Prostate gland (tissue), 2 donors: ENCODE results near the gene ZNF710. TPM values are rescaled to one million over a fixed set of nuclear protein-coding genes. Genes with fewer than 3 reads are reported as not detected.

Source experiments
- DNase-seq: peaks from one replicate; pipeline ENCODE4 v3.0.0-alpha.2; 2019; ENCODE audit warnings: low spot score
- H3K27ac ChIP-seq, 2 donors: fragments of 200-600 bp; sonication (generic); 2 replicates each; pipeline ENCODE4 v1.5.1; 2017 to 2019
- H3K27me3 ChIP-seq: fragments of 200-600 bp; sonication (generic); replicated peaks from 2 replicates; pipeline ENCODE4 v1.5.1; 2019; ENCODE audit not compliant: insufficient read depth
- H3K36me3 ChIP-seq, 2 donors: fragments of 200-600 bp; sonication (generic); 1 replicate in 1 of 2; 2 replicates in 1 of 2; pipeline versions ENCODE4 v1.5.1 to v1.8.1; 2017 to 2019
- H3K4me1 ChIP-seq: fragments of 200-600 bp; sonication (generic); replicated peaks from 2 replicates; pipeline ENCODE4 v1.5.1; 2019
- H3K4me3 ChIP-seq, 2 donors: fragments of 200-600 bp; sonication (generic); 2 replicates each; pipeline ENCODE4 v1.5.1; 2017 to 2019
- H3K9me3 ChIP-seq: fragments of 200-600 bp; sonication (generic); 2 replicates; pipeline ENCODE4 v1.5.1; 2017
- POLR2A ChIP-seq: fragments of 450-650 bp; IDR thresholded peaks from one replicate; pipeline ENCODE4 v1.6.1; 2016; ENCODE audit warnings: antibody characterized with exemption, mild to moderate bottlenecking
- POLR2AphosphoS5 ChIP-seq: sonication (generic); formaldehyde crosslinking; IDR thresholded peaks from one replicate; pipeline ENCODE4 v1.6.1; 2017; ENCODE audit warnings: antibody characterized with exemption
- WGBS: methylation state at CpG from one replicate; pipeline ENCODE4 v1.1.5; 2018; 5-methylcytosine and 5-hydroxymethylcytosine counted together
- intact Hi-C: fragments of 100-400 bp; cut with DNase I; formaldehyde crosslinking; loops from one replicate; pipeline ENCODE4 v1.14.2; 2022
- total RNA-seq, 2 donors: library from RNA; depleted of rRNA; stranded (reverse); fragments of >200 nt; gene quantifications; one replicate each; pipeline ENCODE4 v1.1.0, GENCODE V29; 2016
- TF ChIP-seq, protein P1 (sequence below), 4 experiments: fragments of 200-600 bp in 2 of 4; fragments of 450-650 bp in 2 of 4; sonication (generic) in 2 of 4; IDR thresholded peaks; 1 replicate in 3 of 4; 2 replicates in 1 of 4; pipeline ENCODE4 v1.5.1; 2016 to 2019; ENCODE audit warnings: antibody characterized with exemption in 4 of 4, mild to moderate bottlenecking in 2 of 4, moderate library complexity in 2 of 4

ZNF710 gene
- total RNA-seq, 2 donors from 2014 or later: 13.6 to 18.0 TPM

DNA sequence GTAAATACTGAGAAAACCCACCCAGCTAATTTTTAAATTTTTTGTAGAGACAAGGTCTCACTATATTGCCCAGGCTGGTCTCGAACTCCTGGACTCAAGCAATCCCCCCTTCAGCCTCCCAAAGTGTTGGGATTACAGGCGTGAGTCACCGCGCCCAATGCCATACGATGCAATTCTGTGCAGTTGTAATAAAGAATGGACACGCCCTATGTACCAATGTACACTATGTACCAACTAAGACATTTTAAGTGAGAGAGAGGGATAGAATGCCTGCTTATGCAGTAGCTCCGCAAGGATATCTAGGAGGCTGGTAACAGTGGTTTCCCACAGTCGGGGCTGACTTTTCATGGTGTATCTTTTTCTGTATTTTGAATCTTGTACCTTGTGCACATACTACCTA, 14.6 kb downstream of the ZNF710 start:
- Histone ChIP-seq H3K27ac (no peak overlapping the region), H3K4me3 (no peak overlapping the region), H3K27me3 (no peaks in the 10 kb centered on the region), H3K36me3 (no peaks in the 10 kb centered on the region), H3K4me1 (no peaks in the 10 kb centered on the region), H3K9me3 (no peaks in the 10 kb centered on the region)
- DNase-seq: no peak
- TF ChIP-seq POLR2AphosphoS5 (no peak), POLR2A (no peak)
- intact Hi-C loops: no loop called here
- WGBS: 92% methylated on average over 8 of the region's 8 CpGs

DNA sequence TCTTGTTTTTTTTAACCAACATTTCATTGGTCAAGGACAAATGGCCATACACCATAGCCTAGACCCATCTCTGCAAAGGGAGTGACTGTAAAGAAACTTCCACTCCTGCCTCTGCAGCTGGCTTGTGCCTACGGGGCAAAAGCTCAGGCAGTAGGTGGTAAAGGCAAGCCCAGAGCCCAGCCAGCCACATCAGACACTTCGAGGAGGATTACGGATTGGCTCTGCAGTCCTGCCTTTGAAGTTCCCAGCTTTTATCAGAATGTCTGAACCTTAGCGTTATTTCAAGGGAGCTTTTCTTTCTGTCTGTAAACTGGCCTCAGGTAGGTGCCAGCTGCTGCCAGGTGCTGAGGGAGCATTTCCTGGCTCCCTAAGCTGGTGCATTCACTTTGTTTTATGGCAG, 15.6 kb downstream of the ZNF710 start:
- DNase-seq: no peak
- Histone ChIP-seq H3K4me1 (no peaks in the 10 kb centered on the region), H3K9me3 (no peaks in the 10 kb centered on the region), H3K4me3 (no peak overlapping the region), H3K36me3 (no peaks in the 10 kb centered on the region), H3K27me3 (no peaks in the 10 kb centered on the region), H3K27ac (no peak overlapping the region)
- 49% methylated on average over 4 of the region's 4 CpGs for WGBS
- intact Hi-C loops: no loop called here
- TF ChIP-seq POLR2A: no peak
- TF ChIP-seq POLR2AphosphoS5: no peak
- TF ChIP-seq, protein P1, sequence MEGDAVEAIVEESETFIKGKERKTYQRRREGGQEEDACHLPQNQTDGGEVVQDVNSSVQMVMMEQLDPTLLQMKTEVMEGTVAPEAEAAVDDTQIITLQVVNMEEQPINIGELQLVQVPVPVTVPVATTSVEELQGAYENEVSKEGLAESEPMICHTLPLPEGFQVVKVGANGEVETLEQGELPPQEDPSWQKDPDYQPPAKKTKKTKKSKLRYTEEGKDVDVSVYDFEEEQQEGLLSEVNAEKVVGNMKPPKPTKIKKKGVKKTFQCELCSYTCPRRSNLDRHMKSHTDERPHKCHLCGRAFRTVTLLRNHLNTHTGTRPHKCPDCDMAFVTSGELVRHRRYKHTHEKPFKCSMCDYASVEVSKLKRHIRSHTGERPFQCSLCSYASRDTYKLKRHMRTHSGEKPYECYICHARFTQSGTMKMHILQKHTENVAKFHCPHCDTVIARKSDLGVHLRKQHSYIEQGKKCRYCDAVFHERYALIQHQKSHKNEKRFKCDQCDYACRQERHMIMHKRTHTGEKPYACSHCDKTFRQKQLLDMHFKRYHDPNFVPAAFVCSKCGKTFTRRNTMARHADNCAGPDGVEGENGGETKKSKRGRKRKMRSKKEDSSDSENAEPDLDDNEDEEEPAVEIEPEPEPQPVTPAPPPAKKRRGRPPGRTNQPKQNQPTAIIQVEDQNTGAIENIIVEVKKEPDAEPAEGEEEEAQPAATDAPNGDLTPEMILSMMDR (IDR thresholded peaks at IDR 0.05): no peak

DNA sequence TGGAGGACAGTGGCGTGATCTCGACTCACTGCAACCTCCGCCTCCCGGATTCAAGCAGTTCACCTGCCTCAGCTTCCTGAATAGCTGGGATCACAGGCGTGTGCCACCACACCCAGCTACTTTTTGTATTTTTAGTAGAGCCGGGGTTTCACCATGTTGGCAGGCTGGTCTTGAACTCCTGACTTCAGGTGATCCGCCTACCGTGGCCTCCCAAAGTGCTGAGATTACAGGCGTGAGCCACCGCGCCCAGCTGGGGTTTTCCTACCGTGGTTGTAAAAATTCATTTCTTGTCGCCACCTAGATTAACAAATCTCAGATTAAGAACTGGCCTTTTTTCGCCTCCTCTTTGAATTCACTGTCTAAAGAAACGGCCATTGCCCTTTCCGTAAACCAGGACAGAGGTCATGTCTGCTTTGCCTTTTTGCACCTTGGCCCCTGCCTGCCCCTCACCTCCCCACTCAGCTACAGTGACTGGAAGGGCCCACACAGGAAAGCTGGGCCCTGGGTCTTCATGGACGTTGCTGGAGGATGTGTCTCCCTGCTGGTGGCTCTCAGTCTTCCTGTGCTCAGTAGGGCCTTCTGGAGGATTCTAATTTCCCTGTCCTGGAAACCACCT, 17.2 kb downstream of the ZNF710 start:
- TF ChIP-seq POLR2AphosphoS5 (no peak), POLR2A (no peak)
- TF ChIP-seq, protein P1 (IDR thresholded peaks at IDR 0.05): no peak
- Histone ChIP-seq H3K36me3 (no peaks in the 10 kb centered on the region), H3K27me3 (no peaks in the 10 kb centered on the region), H3K9me3 (no peaks in the 10 kb centered on the region), H3K4me3 (no peak overlapping the region), H3K27ac (no peak overlapping the region), H3K4me1 (no peaks in the 10 kb centered on the region)
- 92% methylated on average over 17 of the region's 17 CpGs for WGBS
- intact Hi-C loops: no loop called here
- no peak for DNase-seq

DNA sequence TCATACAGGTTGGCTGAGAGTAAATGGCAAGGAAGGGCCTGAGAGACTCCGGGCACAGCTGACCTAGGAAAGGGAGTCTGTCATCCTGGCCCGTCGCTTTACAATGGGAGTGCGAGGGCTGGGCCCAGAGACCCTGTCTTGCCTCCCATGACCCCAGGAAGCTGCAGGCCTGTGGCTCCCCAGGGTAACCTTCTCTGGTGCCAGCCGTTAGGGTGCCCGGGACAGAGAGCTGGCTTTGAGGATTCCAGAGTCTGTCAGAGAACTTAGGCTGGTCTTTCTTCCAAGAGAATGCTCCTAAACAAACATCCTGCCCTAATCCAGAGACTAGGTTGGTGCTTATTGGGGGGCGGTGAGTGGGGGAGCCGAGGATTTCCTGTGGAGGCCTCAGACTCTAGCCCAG, 18.5 kb downstream of the ZNF710 start:
- Histone ChIP-seq H3K4me1 (no peaks in the 10 kb centered on the region), H3K27ac (peak overlapping the region in 1 of 2 donors; percentile 33), H3K4me3 (no peak overlapping the region), H3K9me3 (no peaks in the 10 kb centered on the region), H3K27me3 (no peaks in the 10 kb centered on the region), H3K36me3 (no peaks in the 10 kb centered on the region)
- 84% methylated on average over 8 of the region's 8 CpGs for WGBS
- no peak for TF ChIP-seq POLR2AphosphoS5
- TF ChIP-seq, protein P1 (IDR thresholded peaks at IDR 0.05): no peak
- TF ChIP-seq POLR2A: no peak
- intact Hi-C loops: no loop called here
- DNase-seq: no peak

DNA sequence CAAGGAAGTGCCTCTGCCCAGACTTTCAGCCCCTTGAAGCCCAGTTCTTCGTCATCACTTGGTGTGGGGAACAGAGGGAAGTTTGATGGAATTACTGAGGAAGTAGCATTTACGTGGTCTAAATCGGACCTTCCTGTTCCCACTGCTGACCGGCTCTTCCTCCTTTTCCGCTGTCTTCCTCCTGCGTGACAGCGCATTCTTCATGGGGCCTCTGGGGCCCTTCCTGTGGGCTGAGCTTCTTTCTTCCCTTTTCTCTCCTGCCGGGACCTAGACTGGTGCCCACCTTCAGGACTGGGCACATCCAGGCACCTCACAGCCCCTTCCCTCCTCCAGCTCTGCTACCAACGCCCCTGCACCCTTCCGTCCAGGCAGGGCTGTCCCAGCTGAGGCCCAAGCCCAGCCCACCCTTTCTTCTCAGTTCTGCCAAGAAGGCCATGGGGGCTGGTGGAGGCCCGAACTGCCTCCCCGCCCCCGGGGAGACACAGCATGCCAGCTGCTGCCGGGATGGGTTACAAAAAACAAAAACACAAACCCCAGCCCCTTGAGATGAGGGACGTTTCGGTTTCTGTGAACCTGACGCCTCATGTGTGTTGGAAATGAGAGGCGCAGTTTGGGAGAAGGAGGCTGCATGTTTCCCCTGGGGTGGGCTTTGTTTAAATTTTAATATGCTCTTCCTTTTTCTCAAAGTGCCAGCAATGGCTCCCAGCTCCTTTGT, 19.1 kb downstream of the ZNF710 start:
- intact Hi-C loops: no loop called here

More for the DNA sequence above, 19.1 kb downstream of the ZNF710 start:
- no peak for TF ChIP-seq POLR2AphosphoS5
- TF ChIP-seq, protein P1 (IDR thresholded peaks at IDR 0.05): no peak
- TF ChIP-seq POLR2A: no peak
- no peak for DNase-seq
- H3K36me3 ChIP-seq: no peaks in the 10 kb centered on the region
- H3K27me3 ChIP-seq: no peaks in the 10 kb centered on the region
- H3K4me3 ChIP-seq: no peak overlapping the region
- H3K9me3 ChIP-seq: no peaks in the 10 kb centered on the region
- H3K4me1 ChIP-seq: no peaks in the 10 kb centered on the region
- peak overlapping the region in 1 of 2 donors; percentile 33 for H3K27ac ChIP-seq
- 69% methylated on average over 17 of the region's 18 CpGs for WGBS
